GM18868 (cell line): Measurements from ENCODE around the gene MAP1S.

Source experiments
- ATAC-seq: cut with Tn5 transposase; IDR thresholded peaks from one replicate; pipeline ENCODE4 v1.9.1; 2021; ENCODE audit warnings: mild to moderate bottlenecking, moderate library complexity; ENCODE audit not compliant: unreplicated experiment

The MAP1S gene

GRCh38 chr19:17718947-17719711 is at the start of gene MAP1S:
Gene MAP1S, plus strand, starts transcription at chr19:17719480. Its CDS starts 23 bp downstream, at chr19:17719503.
- peak; percentile 69 for ATAC-seq

- ATAC-seq: no peak
Observed at GRCh38 chr19:17671906-17672305, 47.4 kb upstream of the MAP1S start.

GRCh38 chr19:17673937-17674799 is 45.1 kb upstream of the MAP1S start:
- ATAC-seq: no peak

GRCh38 chr19:17676295-17676694 is 43.0 kb upstream of the MAP1S start:
- ATAC-seq: no peak

GRCh38 chr19:17677002-17677401 is 42.3 kb upstream of the MAP1S start:
- ATAC-seq: no peak

GRCh38 chr19:17678836-17679235 is 40.4 kb upstream of the MAP1S start:
- ATAC-seq: no peak

- no peak for ATAC-seq
Observed at GRCh38 chr19:17679526-17680229, 39.6 kb upstream of the MAP1S start.

- peak; percentile 63 for ATAC-seq
Observed at GRCh38 chr19:17680230-17680722, 39.0 kb upstream of the MAP1S start.

- no peak for ATAC-seq
Observed at GRCh38 chr19:17681505-17682125, 37.7 kb upstream of the MAP1S start.

- ATAC-seq: no peak
Observed at GRCh38 chr19:17682273-17682672, 37.0 kb upstream of the MAP1S start.

GRCh38 chr19:17683078-17683477 is 36.2 kb upstream of the MAP1S start:
- ATAC-seq: no peak

- ATAC-seq: no peak
Observed at GRCh38 chr19:17684256-17684655, 35.0 kb upstream of the MAP1S start.

GRCh38 chr19:17685451-17686022 is 33.7 kb upstream of the MAP1S start:
- ATAC-seq: no peak

GRCh38 chr19:17686023-17686521 is 33.2 kb upstream of the MAP1S start:
- no peak for ATAC-seq

- ATAC-seq: no peak
Observed at GRCh38 chr19:17686592-17687024, 32.7 kb upstream of the MAP1S start.

GRCh38 chr19:17687141-17687856 is 32.0 kb upstream of the MAP1S start:
- ATAC-seq: no peak

GRCh38 chr19:17687857-17688784 is 31.2 kb upstream of the MAP1S start, which contains the start of gene UNC13A:
Gene UNC13A, minus strand, starts transcription at chr19:17688354. Its CDS starts 155 bp downstream, at chr19:17688199.
- ATAC-seq: no peak

GRCh38 chr19:17688853-17689595 is 30.3 kb upstream of the MAP1S start:
- no peak for ATAC-seq
